ENCODE results near the gene UBXN7. TPM values are rescaled to one million over a fixed set of nuclear protein-coding genes. Genes with fewer than 3 reads are reported as not detected.

UBXN7 gene
- total RNA-seq, 1 donor = 21.0 TPM

- Histone ChIP-seq H3K9me3 (ENCODE audit: low read depth, low read length) (no peaks in the 10 kb centered on the region), H3K4me1 (ENCODE audit: insufficient read depth, low read length) (peaks cover 5% of the 10 kb centered on the region), H3K27ac (ENCODE audit: low read depth, low read length) (no peak overlapping the region), H2AFZ (ENCODE audit: low read length) (no peak overlapping the region), H3K36me3 (ENCODE audit: insufficient read depth, low read length) (no peaks in the 10 kb centered on the region), H4K20me1 (ENCODE audit: insufficient read depth, low read length) (peaks cover 58% of the 10 kb centered on the region), H3K27me3 (ENCODE audit: insufficient read depth, low read length) (no peaks in the 10 kb centered on the region), H3K79me2 (ENCODE audit: insufficient read depth, low read length) (peaks cover 96% of the 10 kb centered on the region), H3K4me3 (ENCODE audit: insufficient read depth, low read length) (no peak overlapping the region), H3K4me2 (ENCODE audit: insufficient read depth, low read length) (peak overlapping the region; percentile 18)
- peak; percentile 67 for DNase-seq (ENCODE audit: insufficient read length, low spot score, missing footprints)
- no peak for TF ChIP-seq CTCF (IDR thresholded peaks at IDR 0.05; ENCODE audit: extremely low read depth, low read depth, low read length)
Observed at GRCh38 chr3:196414469-196414868, 17.8 kb downstream of the UBXN7 start.

GRCh38 chr3:196412704-196413103 lies 19.5 kb downstream of the UBXN7 start:
- peaks cover 53% of the 10 kb centered on the region for H4K20me1 ChIP-seq (ENCODE audit: insufficient read depth, low read length)
- peaks cover 8% of the 10 kb centered on the region for H3K4me1 ChIP-seq (ENCODE audit: insufficient read depth, low read length)
- no peak overlapping the region for H3K4me3 ChIP-seq (ENCODE audit: insufficient read depth, low read length)
- no peak overlapping the region for H3K27ac ChIP-seq (ENCODE audit: low read depth, low read length)
- DNase-seq (ENCODE audit: insufficient read length, low spot score, missing footprints) = no peak
- no peaks in the 10 kb centered on the region for H3K27me3 ChIP-seq (ENCODE audit: insufficient read depth, low read length)
- no peaks in the 10 kb centered on the region for H3K9me3 ChIP-seq (ENCODE audit: low read depth, low read length)
- no peak for TF ChIP-seq CTCF (IDR thresholded peaks at IDR 0.05; ENCODE audit: extremely low read depth, low read depth, low read length)
- no peak overlapping the region for H2AFZ ChIP-seq (ENCODE audit: low read length)
- H3K79me2 ChIP-seq (ENCODE audit: insufficient read depth, low read length) = peaks cover 94% of the 10 kb centered on the region
- no peaks in the 10 kb centered on the region for H3K36me3 ChIP-seq (ENCODE audit: insufficient read depth, low read length)
- H3K4me2 ChIP-seq (ENCODE audit: insufficient read depth, low read length) = no peak overlapping the region

GRCh38 chr3:196409409-196409808 lies 22.8 kb downstream of the UBXN7 start:
- Histone ChIP-seq H3K9me3 (ENCODE audit: low read depth, low read length) (no peaks in the 10 kb centered on the region), H4K20me1 (ENCODE audit: insufficient read depth, low read length) (peaks cover 49% of the 10 kb centered on the region), H3K36me3 (ENCODE audit: insufficient read depth, low read length) (peaks cover 12% of the 10 kb centered on the region), H3K27me3 (ENCODE audit: insufficient read depth, low read length) (no peaks in the 10 kb centered on the region), H3K4me3 (ENCODE audit: insufficient read depth, low read length) (no peak overlapping the region), H2AFZ (ENCODE audit: low read length) (no peak overlapping the region), H3K27ac (ENCODE audit: low read depth, low read length) (no peak overlapping the region), H3K4me1 (ENCODE audit: insufficient read depth, low read length) (peaks cover 18% of the 10 kb centered on the region), H3K4me2 (ENCODE audit: insufficient read depth, low read length) (no peak overlapping the region), H3K79me2 (ENCODE audit: insufficient read depth, low read length) (peaks cover 80% of the 10 kb centered on the region)
- no peak for TF ChIP-seq CTCF (IDR thresholded peaks at IDR 0.05; ENCODE audit: extremely low read depth, low read depth, low read length)
- DNase-seq (ENCODE audit: insufficient read length, low spot score, missing footprints) = no peak

GRCh38 chr3:196408565-196409300 lies 23.5 kb downstream of the UBXN7 start:
- no peak for TF ChIP-seq CTCF (IDR thresholded peaks at IDR 0.05; ENCODE audit: extremely low read depth, low read depth, low read length)
- no peak for DNase-seq (ENCODE audit: insufficient read length, low spot score, missing footprints)
- Histone ChIP-seq H2AFZ (ENCODE audit: low read length) (no peak overlapping the region), H3K9me3 (ENCODE audit: low read depth, low read length) (no peaks in the 10 kb centered on the region), H3K4me2 (ENCODE audit: insufficient read depth, low read length) (no peak overlapping the region), H3K4me3 (ENCODE audit: insufficient read depth, low read length) (no peak overlapping the region), H3K4me1 (ENCODE audit: insufficient read depth, low read length) (peaks cover 15% of the 10 kb centered on the region), H3K27ac (ENCODE audit: low read depth, low read length) (no peak overlapping the region), H3K79me2 (ENCODE audit: insufficient read depth, low read length) (peaks cover 74% of the 10 kb centered on the region), H3K27me3 (ENCODE audit: insufficient read depth, low read length) (no peaks in the 10 kb centered on the region), H3K36me3 (ENCODE audit: insufficient read depth, low read length) (peaks cover 12% of the 10 kb centered on the region), H4K20me1 (ENCODE audit: insufficient read depth, low read length) (peaks cover 42% of the 10 kb centered on the region)

Data from osteoblast (primary cell).